DOHH2 (cell line): Measurements from ENCODE around the gene GPC5.
A peak's percentile ranks its signal among the peaks of the same experiment; 100 is the strongest.
"Not testable (repeated sequence)": the region's sequence is repeated elsewhere in the genome, so short reads cannot be mapped to it uniquely, and the experiment has no call there.

Experiments
- H3F3A ChIP-seq: fragments of 200-600 bp; sonication (generic), shearing (Covaris generic); 2 replicates; pipeline ENCODE4 v1.6.0; 2016; ENCODE audit warnings: antibody characterized with exemption, mild to moderate bottlenecking; ENCODE audit not compliant: control insufficient read depth, insufficient read depth
- H3K27ac ChIP-seq: fragments of 200-600 bp; sonication (generic); 2 replicates; pipeline ENCODE4 v1.5.1; 2014; ENCODE audit warnings: low read depth, mild to moderate bottlenecking, low read length, moderate library complexity
- H3K27me3 ChIP-seq: fragments of 200-600 bp; sonication (generic); 2 replicates; pipeline ENCODE4 v1.6.1; 2014; ENCODE audit warnings: mild to moderate bottlenecking, low read length, mixed read lengths; ENCODE audit not compliant: control insufficient read depth
- H3K36me3 ChIP-seq: fragments of 200-600 bp; sonication (generic); 2 replicates; pipeline ENCODE4 v1.6.1; 2014; ENCODE audit warnings: mild to moderate bottlenecking, low read length, moderate library complexity, mixed read lengths; ENCODE audit not compliant: control insufficient read depth
- H3K4me1 ChIP-seq: fragments of 200-600 bp; sonication (generic); 2 replicates; pipeline ENCODE4 v1.6.1; 2014; ENCODE audit warnings: mild to moderate bottlenecking, low read length, mixed read lengths; ENCODE audit not compliant: control insufficient read depth
- H3K4me2 ChIP-seq: fragments of 200-600 bp; sonication (generic); 2 replicates; pipeline ENCODE4 v1.6.0; 2014; ENCODE audit warnings: mild to moderate bottlenecking, low read length, moderate library complexity
- H3K4me3 ChIP-seq: fragments of 200-600 bp; sonication (generic); 2 replicates; pipeline ENCODE4 v1.5.1; 2014; ENCODE audit warnings: mild to moderate bottlenecking, low read length, mixed read lengths
- H3K79me2 ChIP-seq: fragments of 200-600 bp; sonication (generic); 2 replicates; pipeline ENCODE4 v1.6.1; 2014; ENCODE audit warnings: mild to moderate bottlenecking, low read length, mixed read lengths; ENCODE audit not compliant: control insufficient read depth
- H3K9me2 ChIP-seq: fragments of 200-600 bp; sonication (generic); replicated peaks from 2 replicates; pipeline ENCODE4 v1.6.1; 2014; ENCODE audit warnings: mild to moderate bottlenecking, low read length, mixed read lengths; ENCODE audit not compliant: control insufficient read depth
- H3K9me3 ChIP-seq: fragments of 200-600 bp; sonication (generic); 2 replicates; pipeline ENCODE4 v1.6.1; 2014; ENCODE audit warnings: antibody characterized with exemption, low read length, mixed read lengths; ENCODE audit not compliant: control insufficient read depth, insufficient read depth
- H4K20me1 ChIP-seq: fragments of 200-600 bp; sonication (generic); 2 replicates; pipeline ENCODE4 v1.6.0; 2014; ENCODE audit warnings: low read depth, mild to moderate bottlenecking, antibody characterized with exemption, low read length, moderate library complexity; ENCODE audit not compliant: control insufficient read depth, insufficient read depth
- CTCF ChIP-seq: fragments of 200-600 bp; sonication (generic); IDR thresholded peaks from one replicate; pipeline ENCODE4 v1.5.1; 2014; ENCODE audit warnings: antibody characterized with exemption, mild to moderate bottlenecking, low read depth, low read length; ENCODE audit not compliant: poor library complexity, severe bottlenecking
- EZH2phosphoT487 ChIP-seq: fragments of 200-600 bp; sonication (generic); IDR thresholded peaks from 2 replicates; pipeline ENCODE4 v1.6.1; 2017; ENCODE audit warnings: borderline replicate concordance, mild to moderate bottlenecking, antibody characterized with exemption, low read length, moderate library complexity, mixed read lengths

GPC5 gene

GRCh38 chr13:91351123-91351522, 47.3 kb upstream of the GPC5 start:
- peaks cover 41% of the 10 kb centered on the region for H3K4me1 ChIP-seq
- H3K27me3 ChIP-seq: peaks cover 15% of the 10 kb centered on the region
- peak overlapping the region; percentile 68 for H3K4me2 ChIP-seq
- H3F3A ChIP-seq: peaks cover 78% of the 10 kb centered on the region
- no peaks in the 10 kb centered on the region for H3K9me3 ChIP-seq
- H4K20me1 ChIP-seq: peaks cover 68% of the 10 kb centered on the region
- H3K79me2 ChIP-seq: peaks cover 49% of the 10 kb centered on the region
- H3K4me3 ChIP-seq: peak overlapping the region; percentile 96
- H3K9me2 ChIP-seq: no peaks in the 10 kb centered on the region
- TF ChIP-seq CTCF: no peak
- no peak for TF ChIP-seq EZH2phosphoT487
- H3K27ac ChIP-seq: no peak overlapping the region
- H3K36me3 ChIP-seq: peaks cover 80% of the 10 kb centered on the region

- peaks cover 7% of the 10 kb centered on the region; the same call in 1 of the 2 replicates for H3K27me3 ChIP-seq
- peaks cover 49% of the 10 kb centered on the region for H3K79me2 ChIP-seq
- no peaks in the 10 kb centered on the region for H3K9me2 ChIP-seq
- no peak overlapping the region for H3K27ac ChIP-seq
- peaks cover 89% of the 10 kb centered on the region for H3K36me3 ChIP-seq
- H3K4me3 ChIP-seq: no peak overlapping the region
- peaks cover 32% of the 10 kb centered on the region for H3K4me1 ChIP-seq
- H3F3A ChIP-seq: peaks cover 79% of the 10 kb centered on the region
- TF ChIP-seq CTCF: no peak
- no peaks in the 10 kb centered on the region for H3K9me3 ChIP-seq
- peaks cover 76% of the 10 kb centered on the region for H4K20me1 ChIP-seq
- H3K4me2 ChIP-seq: peak overlapping the region; percentile 22
These were observed 46.4 kb upstream of the GPC5 start for GRCh38 chr13:91351980-91352379.

- Histone ChIP-seq H3K36me3 (peaks cover 95% of the 10 kb centered on the region), H4K20me1 (peaks cover 78% of the 10 kb centered on the region), H3K79me2 (peaks cover 45% of the 10 kb centered on the region), H3K4me1 (peaks cover 31% of the 10 kb centered on the region), H3F3A (peaks cover 87% of the 10 kb centered on the region)
- H3K4me3 ChIP-seq, H3K27ac ChIP-seq, H3K4me2 ChIP-seq, H3K9me3 ChIP-seq, H3K27me3 ChIP-seq, H3K9me2 ChIP-seq: not testable (repeated sequence)
These were observed 45.5 kb upstream of the GPC5 start for GRCh38 chr13:91352891-91353290.

- Histone ChIP-seq H3K4me1 (peaks cover 31% of the 10 kb centered on the region), H3K9me2 (no peaks in the 10 kb centered on the region), H4K20me1 (peaks cover 78% of the 10 kb centered on the region), H3K27me3 (peaks cover 6% of the 10 kb centered on the region; the same call in 1 of the 2 replicates), H3K4me3 (no peak overlapping the region), H3K36me3 (peaks cover 96% of the 10 kb centered on the region), H3K27ac (no peak overlapping the region), H3K9me3 (no peaks in the 10 kb centered on the region), H3K4me2 (no peak overlapping the region), H3F3A (peaks cover 93% of the 10 kb centered on the region), H3K79me2 (peaks cover 40% of the 10 kb centered on the region)
- TF ChIP-seq CTCF: no peak
- no peak for TF ChIP-seq EZH2phosphoT487
These were observed 44.9 kb upstream of the GPC5 start for GRCh38 chr13:91353494-91353893.
